ENCODE measurements around the gene PHC2. TPM values are rescaled to one million over a fixed set of nuclear protein-coding genes. Genes with fewer than 3 reads are reported as not detected.

PHC2 gene
- total RNA-seq, 4 donors from 2014 or later = 70.2 to 114 (median 77.2) TPM

DNA sequence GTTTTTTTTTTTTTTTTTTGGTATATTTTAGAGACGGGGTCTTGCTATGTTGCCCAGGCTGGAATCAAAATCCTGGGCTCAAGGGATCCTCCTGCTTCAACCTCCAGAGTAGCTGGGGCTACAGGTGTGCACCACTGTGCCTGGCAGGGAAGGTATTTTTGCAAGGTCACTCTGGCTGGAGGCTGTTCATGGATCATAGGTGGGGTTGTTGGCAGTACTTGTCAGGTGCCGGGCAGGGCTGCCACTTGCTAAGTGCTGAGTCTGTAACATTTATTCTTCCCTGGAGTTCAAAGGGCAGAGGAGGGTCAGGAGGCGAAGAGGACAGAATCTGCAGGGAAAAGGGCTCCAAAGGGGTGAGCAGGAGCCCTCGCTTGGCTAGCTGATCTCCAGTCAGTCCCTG lies 134.1 kb downstream of the PHC2 start:
- WGBS, 2 donors = 79 to 81% methylated on average over 4 of the region's 4 CpGs

DNA sequence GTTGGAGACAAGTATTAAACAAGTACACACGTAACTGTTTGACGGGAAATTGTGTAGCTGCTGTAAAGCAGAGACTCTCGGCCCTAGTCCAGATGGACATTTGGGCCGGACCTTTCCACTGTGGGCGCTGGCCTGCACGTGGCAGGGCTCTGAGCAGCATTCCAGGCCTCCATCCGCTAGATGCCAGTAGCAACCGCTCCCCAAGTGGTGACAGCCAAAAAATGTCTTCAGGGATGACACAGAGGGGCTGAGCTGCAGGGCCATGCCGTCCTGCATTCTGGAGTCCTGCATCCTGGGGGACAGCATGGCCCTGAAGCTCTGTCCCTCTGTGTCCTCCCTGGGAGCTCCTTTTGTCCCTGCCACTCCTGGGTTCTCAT lies 134.8 kb downstream of the PHC2 start:
- WGBS, 2 donors = 49 to 70% methylated on average over 7 to 9 of the region's 9 CpGs
- intact Hi-C loops (cut with DNase I; ENCODE audit: low total_unique reads) = loop anchor here (5.0 to 10.0 kb wide), 2 partner anchors 71 to 319 kb away; no protein-coding TSS in a partner anchor
- H3K4me3 ChIP-seq (ENCODE audit: low read depth, poor library complexity, severe bottlenecking) = no peak overlapping the region
- TF ChIP-seq, protein P1, sequence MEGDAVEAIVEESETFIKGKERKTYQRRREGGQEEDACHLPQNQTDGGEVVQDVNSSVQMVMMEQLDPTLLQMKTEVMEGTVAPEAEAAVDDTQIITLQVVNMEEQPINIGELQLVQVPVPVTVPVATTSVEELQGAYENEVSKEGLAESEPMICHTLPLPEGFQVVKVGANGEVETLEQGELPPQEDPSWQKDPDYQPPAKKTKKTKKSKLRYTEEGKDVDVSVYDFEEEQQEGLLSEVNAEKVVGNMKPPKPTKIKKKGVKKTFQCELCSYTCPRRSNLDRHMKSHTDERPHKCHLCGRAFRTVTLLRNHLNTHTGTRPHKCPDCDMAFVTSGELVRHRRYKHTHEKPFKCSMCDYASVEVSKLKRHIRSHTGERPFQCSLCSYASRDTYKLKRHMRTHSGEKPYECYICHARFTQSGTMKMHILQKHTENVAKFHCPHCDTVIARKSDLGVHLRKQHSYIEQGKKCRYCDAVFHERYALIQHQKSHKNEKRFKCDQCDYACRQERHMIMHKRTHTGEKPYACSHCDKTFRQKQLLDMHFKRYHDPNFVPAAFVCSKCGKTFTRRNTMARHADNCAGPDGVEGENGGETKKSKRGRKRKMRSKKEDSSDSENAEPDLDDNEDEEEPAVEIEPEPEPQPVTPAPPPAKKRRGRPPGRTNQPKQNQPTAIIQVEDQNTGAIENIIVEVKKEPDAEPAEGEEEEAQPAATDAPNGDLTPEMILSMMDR (IDR thresholded peaks at IDR 0.05) = no peak
- TF ChIP-seq POLR2A (IDR thresholded peaks at IDR 0.05) = no peak
- DNase-seq (ENCODE audit: low spot score in 2 of 2) = no peak

More for the DNA sequence above, 134.1 kb downstream of the PHC2 start:
- TF ChIP-seq, protein P1 (IDR thresholded peaks at IDR 0.05) = no peak
- no peak for TF ChIP-seq POLR2A (IDR thresholded peaks at IDR 0.05)
- H3K4me3 ChIP-seq (ENCODE audit: low read depth, poor library complexity, severe bottlenecking) = no peak overlapping the region
- no peak for DNase-seq (ENCODE audit: low spot score in 2 of 2)
- intact Hi-C loops (cut with DNase I; ENCODE audit: low total_unique reads) = loop anchor here (5.0 to 10.0 kb wide), 2 partner anchors 70 to 318 kb away; no protein-coding TSS in a partner anchor

DNA sequence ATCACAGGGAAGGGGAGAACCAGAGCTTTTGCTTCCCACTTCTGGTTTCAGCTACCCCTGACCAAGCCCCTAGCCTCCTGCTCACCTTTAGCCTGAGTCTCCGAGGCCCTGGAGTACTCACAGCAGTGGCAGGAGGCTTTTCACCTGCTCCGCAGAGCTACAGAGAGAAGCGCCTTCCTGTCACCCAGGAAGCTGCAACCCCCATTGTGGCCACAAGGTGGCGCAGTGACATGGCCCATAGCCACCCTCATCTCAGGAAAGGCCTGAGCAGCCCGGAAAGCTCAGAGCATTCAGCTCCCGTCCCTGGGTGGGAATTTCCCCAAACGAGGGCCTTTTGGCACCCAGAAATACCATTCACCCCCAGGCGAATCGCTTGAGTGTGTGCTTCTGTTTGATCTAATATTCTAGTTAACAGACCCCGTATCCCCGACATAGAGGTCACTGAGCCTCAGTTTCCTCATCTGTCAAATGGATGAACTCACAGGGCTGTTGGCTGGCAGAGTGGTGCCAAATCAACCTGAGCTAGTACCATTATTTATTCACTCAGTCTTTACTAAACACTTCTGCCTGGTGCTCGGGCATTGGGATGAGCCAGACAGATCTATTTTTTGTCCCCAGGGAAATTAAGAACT lies 135.3 kb downstream of the PHC2 start:
- TF ChIP-seq, protein P1 (IDR thresholded peaks at IDR 0.05) = peak in 1 of 3 donors; percentile 95
- no peak for TF ChIP-seq POLR2A (IDR thresholded peaks at IDR 0.05)
- DNase-seq (ENCODE audit: low spot score in 2 of 2) = peak; percentile 87 to 98
- no peak overlapping the region for H3K4me3 ChIP-seq (ENCODE audit: low read depth, poor library complexity, severe bottlenecking)
- intact Hi-C loops (cut with DNase I; ENCODE audit: low total_unique reads) = loop anchor here (5.0 to 10.0 kb wide), 2 partner anchors 72 to 319 kb away; no protein-coding TSS in a partner anchor
- 31 to 39% methylated on average over 12 of the region's 12 CpGs for WGBS, 2 donors

DNA sequence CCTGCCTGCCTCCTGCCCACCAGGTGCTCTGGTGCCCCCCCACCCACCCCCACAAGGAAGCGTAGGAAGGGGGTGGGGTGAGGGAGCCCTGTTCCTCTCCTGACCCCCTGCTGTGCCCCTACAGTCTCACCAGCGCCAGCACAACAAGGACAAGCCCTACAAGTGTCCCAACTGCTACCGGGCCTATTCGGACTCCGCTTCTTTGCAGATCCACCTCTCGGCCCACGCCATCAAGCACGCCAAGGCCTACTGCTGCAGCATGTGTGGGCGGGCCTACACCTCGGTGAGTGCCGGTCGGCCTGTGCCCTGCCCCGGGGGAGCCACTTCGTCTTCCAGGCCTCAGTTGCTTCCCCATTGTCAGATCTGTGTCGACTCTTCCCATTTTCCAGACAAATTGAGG lies 135.9 kb downstream of the PHC2 start:
- TF ChIP-seq, protein P1 (IDR thresholded peaks at IDR 0.05) = no peak
- no peak for TF ChIP-seq POLR2A (IDR thresholded peaks at IDR 0.05)
- no peak for DNase-seq (ENCODE audit: low spot score in 2 of 2)
- no peak overlapping the region for H3K4me3 ChIP-seq (ENCODE audit: low read depth, poor library complexity, severe bottlenecking)
- 70 to 72% methylated on average over 14 to 15 of the region's 15 CpGs for WGBS, 2 donors
- intact Hi-C loops (cut with DNase I; ENCODE audit: low total_unique reads) = loop anchor here (5.0 to 10.0 kb wide), 2 partner anchors 72 to 320 kb away; no protein-coding TSS in a partner anchor

DNA sequence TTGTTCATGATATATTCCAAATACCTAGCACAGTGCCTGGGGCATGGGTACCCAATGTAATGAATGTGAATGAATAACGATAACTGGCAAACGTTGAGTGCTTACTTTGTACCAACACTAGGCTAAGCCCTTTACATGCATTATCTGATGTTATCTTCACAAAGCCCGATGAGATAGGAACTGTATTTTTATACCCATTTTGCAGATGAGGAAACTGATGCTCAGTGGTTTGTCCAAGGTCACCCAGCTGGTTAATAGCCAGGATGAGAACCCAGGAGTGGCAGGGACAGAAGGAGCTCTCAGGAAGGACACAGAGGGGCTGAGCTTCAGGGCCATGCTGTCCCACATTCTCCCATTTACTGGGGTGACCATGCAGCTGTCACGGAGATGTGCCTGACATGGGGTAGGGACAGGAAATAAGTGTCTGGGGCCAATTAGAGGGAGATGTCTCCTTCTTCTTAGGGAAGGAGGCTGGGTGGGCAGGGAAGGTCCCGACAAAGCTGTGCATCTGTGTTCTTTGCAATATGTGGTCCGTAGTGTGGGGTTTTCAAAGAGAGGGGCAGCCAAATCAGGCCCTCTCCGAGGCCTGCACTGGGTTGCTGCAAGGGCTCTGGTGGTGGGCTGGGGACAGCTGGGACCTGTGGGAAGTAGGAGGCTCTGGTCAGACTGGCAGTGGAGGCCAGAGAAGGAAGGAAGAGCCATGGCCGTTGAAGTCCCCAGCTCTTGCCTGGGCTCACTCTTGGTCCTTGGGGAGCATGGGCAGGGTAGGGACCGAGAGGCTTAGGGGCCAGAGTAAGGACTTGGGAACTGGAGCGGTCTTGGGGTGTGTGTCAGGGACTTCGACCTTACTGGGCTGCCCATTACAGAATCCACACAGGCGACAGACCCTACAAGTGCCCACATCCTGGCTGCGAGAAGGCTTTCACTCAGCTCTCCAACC lies 136.6 kb downstream of the PHC2 start:
- no peak for TF ChIP-seq POLR2A (IDR thresholded peaks at IDR 0.05)
- TF ChIP-seq, protein P1 (IDR thresholded peaks at IDR 0.05) = no peak
- H3K4me3 ChIP-seq (ENCODE audit: low read depth, poor library complexity, severe bottlenecking) = no peak overlapping the region
- WGBS, 2 donors = 77 to 80% methylated on average over 13 of the region's 13 CpGs
- DNase-seq (ENCODE audit: low spot score in 2 of 2) = no peak
- intact Hi-C loops (cut with DNase I; ENCODE audit: low total_unique reads) = loop anchor here (5.0 to 10.0 kb wide), 2 partner anchors 73 to 320 kb away; no protein-coding TSS in a partner anchor

All from lower leg skin (tissue), 4 donors.